Measurements from ENCODE around the gene SETD3. TPM values are rescaled to one million over a fixed set of nuclear protein-coding genes. Genes with fewer than 3 reads are reported as not detected.
"Not testable (repeated sequence)": the region's sequence is repeated elsewhere in the genome, so short reads cannot be mapped to it uniquely, and the experiment has no call there.

The SETD3 gene
- total and polyA plus RNA-seq, 4 donors, result 36.4 to 60.9 (median 49.7) TPM

DNA sequence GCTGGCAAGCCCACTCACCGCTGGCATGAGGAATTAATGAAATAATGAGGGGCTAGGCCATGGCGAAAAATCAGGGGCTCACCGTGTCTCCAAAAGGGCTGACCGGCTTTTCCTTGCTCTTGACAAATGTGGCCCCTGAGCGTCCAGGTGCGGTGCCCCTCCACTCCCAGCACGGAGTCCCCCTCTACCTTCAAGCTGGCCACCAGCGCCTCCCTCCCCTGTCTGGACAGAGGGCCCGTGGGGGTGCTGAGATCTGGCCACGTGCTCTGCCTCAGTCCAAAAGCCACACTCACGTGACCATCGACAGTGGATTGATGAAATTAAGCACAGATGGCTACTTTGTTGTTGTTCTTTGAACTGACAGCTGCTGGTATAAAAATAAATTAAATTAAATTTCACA, 129.9 kb downstream of the SETD3 start:
- H3K27ac ChIP-seq (ENCODE audit: low read depth in 1 of 2, low read length in 1 of 2), result no peak overlapping the region
- TF ChIP-seq, protein P1, sequence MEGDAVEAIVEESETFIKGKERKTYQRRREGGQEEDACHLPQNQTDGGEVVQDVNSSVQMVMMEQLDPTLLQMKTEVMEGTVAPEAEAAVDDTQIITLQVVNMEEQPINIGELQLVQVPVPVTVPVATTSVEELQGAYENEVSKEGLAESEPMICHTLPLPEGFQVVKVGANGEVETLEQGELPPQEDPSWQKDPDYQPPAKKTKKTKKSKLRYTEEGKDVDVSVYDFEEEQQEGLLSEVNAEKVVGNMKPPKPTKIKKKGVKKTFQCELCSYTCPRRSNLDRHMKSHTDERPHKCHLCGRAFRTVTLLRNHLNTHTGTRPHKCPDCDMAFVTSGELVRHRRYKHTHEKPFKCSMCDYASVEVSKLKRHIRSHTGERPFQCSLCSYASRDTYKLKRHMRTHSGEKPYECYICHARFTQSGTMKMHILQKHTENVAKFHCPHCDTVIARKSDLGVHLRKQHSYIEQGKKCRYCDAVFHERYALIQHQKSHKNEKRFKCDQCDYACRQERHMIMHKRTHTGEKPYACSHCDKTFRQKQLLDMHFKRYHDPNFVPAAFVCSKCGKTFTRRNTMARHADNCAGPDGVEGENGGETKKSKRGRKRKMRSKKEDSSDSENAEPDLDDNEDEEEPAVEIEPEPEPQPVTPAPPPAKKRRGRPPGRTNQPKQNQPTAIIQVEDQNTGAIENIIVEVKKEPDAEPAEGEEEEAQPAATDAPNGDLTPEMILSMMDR (IDR thresholded peaks at IDR 0.05; ENCODE audit: control extremely low read depth, extremely low read depth), result no peak
- DNase-seq (no peak), ATAC-seq (ENCODE audit: insufficient read depth, low FRiP score) (no peak)
- no peaks in the 10 kb centered on the region for H3K27me3 ChIP-seq (ENCODE audit: control insufficient read depth in 3 of 3, insufficient read depth in 3 of 3, low read length in 2 of 3)
- peaks cover 0 to 2% (median 0%) of the 10 kb centered on the region in 4 donors for H3K9me3 ChIP-seq (ENCODE audit: control insufficient read depth in 4 of 4, insufficient read depth in 3 of 4, low read length in 3 of 4)
- no peaks in the 10 kb centered on the region for H3K36me3 ChIP-seq (ENCODE audit: control insufficient read depth in 4 of 4, insufficient read depth in 4 of 4, low read length in 4 of 4)
- no peak overlapping the region for H3K4me3 ChIP-seq
- H3K9ac ChIP-seq (ENCODE audit: insufficient read depth in 1 of 2, low read length in 2 of 2), result no peak overlapping the region
- WGBS, 2 donors, result 85 to 87% methylated on average over 12 of the region's 12 CpGs
- no peaks in the 10 kb centered on the region for H3K4me1 ChIP-seq (ENCODE audit: control insufficient read depth in 5 of 5, insufficient read depth in 5 of 5, low read length in 5 of 5)

DNA sequence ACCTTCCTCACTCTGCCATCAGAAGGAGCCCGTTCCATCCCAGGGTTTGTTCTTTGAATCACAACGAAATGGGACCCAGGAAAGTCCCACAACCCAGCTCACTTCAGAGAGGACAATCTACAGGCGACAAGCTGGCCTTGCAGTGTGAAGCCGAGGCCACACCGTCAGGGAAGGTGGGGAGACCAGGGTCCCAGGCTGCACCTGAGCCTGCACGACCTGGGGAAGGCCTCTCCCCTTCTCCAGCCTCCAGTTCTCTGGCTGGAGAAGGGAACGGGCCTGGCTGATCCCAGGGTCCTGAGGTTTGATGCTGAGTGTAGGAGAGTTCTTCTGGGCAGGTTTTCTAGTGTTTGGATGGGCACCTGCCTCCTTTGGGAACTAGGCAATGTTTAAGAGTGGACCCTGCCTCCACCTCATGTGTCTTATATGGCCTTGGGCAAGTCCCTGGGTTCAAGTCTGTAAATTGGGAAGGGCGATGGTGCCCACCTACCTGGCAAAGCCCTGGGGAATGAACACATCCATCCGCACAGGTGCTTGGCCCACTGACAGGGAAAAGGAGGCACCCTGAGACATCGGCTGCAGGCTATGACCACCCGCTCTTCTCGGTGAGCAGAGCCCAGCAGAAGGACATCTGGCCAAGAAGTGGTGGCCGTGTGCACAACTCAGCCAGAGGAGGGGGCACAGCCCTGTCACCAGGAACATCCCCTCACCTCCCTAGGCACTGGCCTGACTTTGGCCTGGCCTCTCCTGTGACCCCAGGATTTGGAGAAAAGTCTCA, 130.8 kb downstream of the SETD3 start:
- no peak for ATAC-seq (ENCODE audit: insufficient read depth, low FRiP score)
- no peaks in the 10 kb centered on the region for H3K4me1 ChIP-seq (ENCODE audit: control insufficient read depth in 5 of 5, insufficient read depth in 5 of 5, low read length in 5 of 5)
- 86 to 93% methylated on average over 13 of the region's 13 CpGs for WGBS, 2 donors

DNA sequence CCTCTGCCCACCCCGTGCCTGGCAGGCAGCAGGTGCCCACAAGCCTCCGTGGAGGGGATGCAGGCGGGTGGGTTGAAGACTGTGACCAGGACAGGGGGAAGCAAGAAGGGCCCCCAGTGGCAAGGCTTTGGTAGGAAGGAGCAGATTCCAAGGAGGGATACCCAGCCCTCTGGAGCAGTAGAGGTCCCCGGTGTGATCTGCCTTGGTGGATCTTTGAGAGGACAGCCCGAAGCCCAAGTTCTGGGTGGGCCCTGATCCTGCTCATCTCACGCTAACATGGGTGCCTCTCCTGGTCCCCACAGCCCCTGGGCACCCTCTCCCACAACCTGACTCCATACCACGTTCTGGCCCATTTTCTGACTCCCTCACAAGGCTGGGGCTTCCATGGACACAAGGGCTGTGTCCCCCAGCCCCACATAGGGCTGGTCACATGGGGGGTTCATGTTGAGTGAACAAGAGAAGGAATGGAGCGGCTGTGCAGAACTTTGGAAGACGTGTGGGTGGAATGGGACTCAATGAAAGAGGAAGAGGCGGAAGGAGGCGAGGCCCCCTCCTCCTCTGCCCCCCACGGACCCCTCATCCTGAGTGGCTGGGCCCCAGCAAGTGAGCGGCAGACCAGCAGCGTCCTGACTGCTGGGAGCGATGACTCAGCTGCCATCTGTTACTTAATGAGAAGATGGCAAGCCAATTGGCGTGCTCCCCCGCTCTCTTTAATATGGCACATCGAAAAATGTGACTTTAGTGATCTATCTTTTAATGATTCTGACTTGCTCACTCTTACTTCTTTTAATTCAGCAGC, 131.6 kb downstream of the SETD3 start:
- ATAC-seq (ENCODE audit: insufficient read depth, low FRiP score) (no peak), DNase-seq (no peak)
- peaks cover 0 to 2% (median 0%) of the 10 kb centered on the region in 4 donors for H3K9me3 ChIP-seq (ENCODE audit: control insufficient read depth in 4 of 4, insufficient read depth in 3 of 4, low read length in 3 of 4)
- no peak overlapping the region for H3K4me3 ChIP-seq
- TF ChIP-seq, protein P1 (IDR thresholded peaks at IDR 0.05; ENCODE audit: control extremely low read depth, extremely low read depth), result no peak
- 75 to 81% methylated on average over 17 to 18 of the region's 18 CpGs for WGBS, 2 donors
- no peak overlapping the region for H3K9ac ChIP-seq (ENCODE audit: insufficient read depth in 1 of 2, low read length in 2 of 2)
- no peak overlapping the region for H3K27ac ChIP-seq (ENCODE audit: low read depth in 1 of 2, low read length in 1 of 2)
- H3K36me3 ChIP-seq (ENCODE audit: control insufficient read depth in 4 of 4, insufficient read depth in 4 of 4, low read length in 4 of 4), result no peaks in the 10 kb centered on the region
- no peaks in the 10 kb centered on the region for H3K4me1 ChIP-seq (ENCODE audit: control insufficient read depth in 5 of 5, insufficient read depth in 5 of 5, low read length in 5 of 5)
- no peaks in the 10 kb centered on the region for H3K27me3 ChIP-seq (ENCODE audit: control insufficient read depth in 3 of 3, insufficient read depth in 3 of 3, low read length in 2 of 3)

More for the DNA sequence above, 130.8 kb downstream of the SETD3 start:
- Histone ChIP-seq H3K27me3 (ENCODE audit: control insufficient read depth in 3 of 3, insufficient read depth in 3 of 3, low read length in 2 of 3) (no peaks in the 10 kb centered on the region), H3K27ac (ENCODE audit: low read depth in 1 of 2, low read length in 1 of 2) (no peak overlapping the region), H3K9me3 (ENCODE audit: control insufficient read depth in 4 of 4, insufficient read depth in 3 of 4, low read length in 3 of 4) (peaks cover 0 to 2% (median 0%) of the 10 kb centered on the region in 4 donors), H3K4me3 (no peak overlapping the region), H3K36me3 (ENCODE audit: control insufficient read depth in 4 of 4, insufficient read depth in 4 of 4, low read length in 4 of 4) (no peaks in the 10 kb centered on the region), H3K9ac (ENCODE audit: insufficient read depth in 1 of 2, low read length in 2 of 2) (no peak overlapping the region)
- no peak for DNase-seq
- TF ChIP-seq, protein P1 (IDR thresholded peaks at IDR 0.05; ENCODE audit: control extremely low read depth, extremely low read depth), result no peak

DNA sequence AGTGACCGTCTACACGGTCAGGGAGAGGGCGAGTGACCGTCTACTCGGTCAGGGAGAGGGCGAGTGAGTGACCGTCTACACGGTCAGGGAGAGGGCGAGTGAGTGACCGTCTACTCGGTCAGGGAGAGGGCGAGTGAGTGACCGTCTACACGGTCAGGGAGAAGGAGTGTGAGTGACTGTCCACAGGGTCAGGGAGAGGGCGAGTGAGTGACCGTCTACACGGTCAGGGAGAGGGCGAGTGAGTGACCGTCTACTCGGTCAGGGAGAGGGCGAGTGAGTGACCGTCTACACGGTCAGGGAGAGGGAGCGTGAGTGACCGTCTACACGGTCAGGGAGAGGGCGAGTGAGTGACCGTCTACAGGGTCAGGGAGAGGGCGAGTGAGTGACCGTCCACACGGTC, 132.4 kb downstream of the SETD3 start:
- not testable (repeated sequence) for H3K27me3 ChIP-seq (ENCODE audit: control insufficient read depth in 3 of 3, insufficient read depth in 3 of 3, low read length in 2 of 3); H3K27ac ChIP-seq (ENCODE audit: low read depth in 1 of 2, low read length in 1 of 2); H3K36me3 ChIP-seq (ENCODE audit: control insufficient read depth in 4 of 4, insufficient read depth in 4 of 4, low read length in 4 of 4); H3K4me1 ChIP-seq (ENCODE audit: control insufficient read depth in 5 of 5, insufficient read depth in 5 of 5, low read length in 5 of 5); ATAC-seq (ENCODE audit: insufficient read depth, low FRiP score); H3K9ac ChIP-seq (ENCODE audit: insufficient read depth in 1 of 2, low read length in 2 of 2); H3K4me3 ChIP-seq; DNase-seq; H3K9me3 ChIP-seq (ENCODE audit: control insufficient read depth in 4 of 4, insufficient read depth in 3 of 4, low read length in 3 of 4)
- 94 to 97% methylated on average over 31 of the region's 31 CpGs for WGBS, 2 donors

Measured in lung (tissue), 12 donors.